ENCODE measurements around the gene TNFAIP2. TPM values are rescaled to one million over a fixed set of nuclear protein-coding genes. Genes with fewer than 3 reads are reported as not detected.
"Not testable (repeated sequence)": the region's sequence is repeated elsewhere in the genome, so short reads cannot be mapped to it uniquely, and the experiment has no call there.

TNFAIP2 gene
- total and polyA plus RNA-seq, 2 experiments from 2014 or later = 9.9 to 14.1 TPM

GRCh38 chr14:103118663-103119404 lies 4.4 kb upstream of the TNFAIP2 start:
- Mint-ChIP-seq H3K27me3 (ENCODE audit: insufficient read depth, low read depth, poor library complexity) (peaks cover 13% of the 10 kb centered on the region), H3K27ac (no peak overlapping the region), H3K4me3 (no peak overlapping the region), H3K9me3 (no peaks in the 10 kb centered on the region), H3K4me1 (peaks cover 9% of the 10 kb centered on the region), H3K36me3 (ENCODE audit: low read depth) (no peaks in the 10 kb centered on the region)
- H3K79me2 ChIP-seq (replicated peaks; ENCODE audit: insufficient read depth) = no peaks in the 10 kb centered on the region
- H3F3A ChIP-seq (replicated peaks; ENCODE audit: low read depth) = no peaks in the 10 kb centered on the region; the same call in 1 of the 2 replicates
- no peak overlapping the region for H2AFZ ChIP-seq
- no peak overlapping the region for H3K27ac ChIP-seq (ENCODE audit: low read depth)
- H3K9me2 ChIP-seq (ENCODE audit: insufficient read depth) = no peaks in the 10 kb centered on the region
- H4K20me1 ChIP-seq (replicated peaks; ENCODE audit: insufficient read depth) = no peaks in the 10 kb centered on the region
- TF ChIP-seq CREB1 (CRISPR knock-in tag; IDR thresholded peaks at IDR 0.05; ENCODE audit: low read depth) (no peak), ZNF331 (CRISPR knock-in tag; IDR thresholded peaks at IDR 0.05; ENCODE audit: low read depth) (no peak), NANOG (IDR thresholded peaks at IDR 0.05; ENCODE audit: borderline replicate concordance) (no peak), REST (IDR thresholded peaks at IDR 0.05; ENCODE audit: unreplicated experiment) (no peak), ZNF462 (CRISPR knock-in tag; IDR thresholded peaks at IDR 0.05) (no peak), ETS1 (IDR thresholded peaks at IDR 0.05) (no peak), POLR2AphosphoS5 (IDR thresholded peaks at IDR 0.05; ENCODE audit: low read depth) (no peak), EZH2 (IDR thresholded peaks at IDR 0.05; ENCODE audit: low read depth, unreplicated experiment) (no peak), JUNB (IDR thresholded peaks at IDR 0.05; ENCODE audit: unreplicated experiment) (no peak), STAT1 (IDR thresholded peaks at IDR 0.05; ENCODE audit: unreplicated experiment) (no peak), EZH2phosphoT487 (IDR thresholded peaks at IDR 0.05; ENCODE audit: unreplicated experiment) (no peak)
- H3K4me2 ChIP-seq = no peak overlapping the region
- no peaks in the 10 kb centered on the region for H3K36me3 ChIP-seq (ENCODE audit: insufficient read depth)
- ATAC-seq = no peak
- DNase-seq (ENCODE audit: low spot score) = no peak
- no peak overlapping the region for H3K4me3 ChIP-seq
- peaks cover 23% of the 10 kb centered on the region for H3K27me3 ChIP-seq (ENCODE audit: insufficient read depth)
- peaks cover 15% of the 10 kb centered on the region; the same call in 1 of the 2 replicates for H3K4me1 ChIP-seq (ENCODE audit: insufficient read depth)

- H2AFZ ChIP-seq; H3K4me3 ChIP-seq; H3K36me3 ChIP-seq (ENCODE audit: insufficient read depth); H3K79me2 ChIP-seq (replicated peaks; ENCODE audit: insufficient read depth); ATAC-seq; H3K4me3 Mint-ChIP-seq; H3K36me3 Mint-ChIP-seq (ENCODE audit: low read depth); H3K4me2 ChIP-seq; H3K27ac Mint-ChIP-seq; H3K27ac ChIP-seq (ENCODE audit: low read depth); H3F3A ChIP-seq (replicated peaks; ENCODE audit: low read depth); H4K20me1 ChIP-seq (replicated peaks; ENCODE audit: insufficient read depth); DNase-seq (ENCODE audit: low spot score); H3K9me2 ChIP-seq (ENCODE audit: insufficient read depth); H3K9me3 Mint-ChIP-seq: not testable (repeated sequence)
- H3K27me3 ChIP-seq (ENCODE audit: insufficient read depth) = peaks cover 30% of the 10 kb centered on the region
- H3K4me1 ChIP-seq (ENCODE audit: insufficient read depth) = peaks cover 15% of the 10 kb centered on the region; the same call in 1 of the 2 replicates
- peaks cover 13% of the 10 kb centered on the region for H3K4me1 Mint-ChIP-seq
- peaks cover 19% of the 10 kb centered on the region for H3K27me3 Mint-ChIP-seq (ENCODE audit: insufficient read depth, low read depth, poor library complexity)
Measured at GRCh38 chr14:103119527-103119926, 3.7 kb upstream of the TNFAIP2 start.

Data from GM23338 (cell line).